Lung (tissue), 12 donors: Measurements from ENCODE around the gene GPR161. TPM values are rescaled to one million over a fixed set of nuclear protein-coding genes. Genes with fewer than 3 reads are reported as not detected.
"Not testable (repeated sequence)": the region's sequence is repeated elsewhere in the genome, so short reads cannot be mapped to it uniquely, and the experiment has no call there.

Experiments used
- ATAC-seq: fragments of 200-7000 bp; cut with Tn5 transposase; one replicate; pipeline ENCODE4 v1.9.1; 2020; ENCODE audit warnings: moderate number of reproducible peaks; ENCODE audit not compliant: insufficient read depth, low FRiP score
- DNase-seq, 3 donors: peaks; one replicate each; pipeline ENCODE4 v3.0.0-alpha.2; 2013 to 2017
- H3K27ac ChIP-seq, 2 donors: one replicate each; pipeline ENCODE4 v1.5.1; 2013; ENCODE audit warnings: mild to moderate bottlenecking in 2 of 2, moderate library complexity in 2 of 2, control low read depth in 1 of 2, inconsistent platforms in 1 of 2, low read depth in 1 of 2, low read length in 1 of 2
- H3K27me3 ChIP-seq, 3 donors: one replicate each; pipeline ENCODE4 v1.5.1; 2013; ENCODE audit warnings: low read length in 2 of 3; ENCODE audit not compliant: control insufficient read depth in 3 of 3, insufficient read depth in 3 of 3
- H3K36me3 ChIP-seq, 4 donors: one replicate each; pipeline ENCODE4 v1.5.1; 2013; ENCODE audit warnings: low read length in 4 of 4, mild to moderate bottlenecking in 1 of 4, moderate library complexity in 1 of 4; ENCODE audit not compliant: control insufficient read depth in 4 of 4, insufficient read depth in 4 of 4
- H3K4me1 ChIP-seq, 5 donors: one replicate each; pipeline ENCODE4 v1.5.1; 2013; ENCODE audit warnings: low read length in 5 of 5, mild to moderate bottlenecking in 2 of 5, moderate library complexity in 1 of 5; ENCODE audit not compliant: control insufficient read depth in 5 of 5, insufficient read depth in 5 of 5
- H3K4me3 ChIP-seq: one replicate; pipeline ENCODE4 v1.5.1; 2013; ENCODE audit warnings: mild to moderate bottlenecking, control low read depth, moderate library complexity
- H3K9ac ChIP-seq, 2 donors: one replicate each; pipeline ENCODE4 v1.5.1; 2013; ENCODE audit warnings: low read length in 2 of 2, control low read depth in 1 of 2; ENCODE audit not compliant: insufficient read depth in 1 of 2
- H3K9me3 ChIP-seq, 4 donors: one replicate each; pipeline ENCODE4 v1.5.1; 2013; ENCODE audit warnings: low read length in 3 of 4, mild to moderate bottlenecking in 1 of 4, moderate library complexity in 1 of 4; ENCODE audit not compliant: control insufficient read depth in 4 of 4, insufficient read depth in 3 of 4
- WGBS, 2 donors: extraction: QIAGEN DNeasy Blood & Tissue Kit; methylation state at CpG; one replicate each; pipeline ENCODE4 v1.1.7; 2013; 5-methylcytosine and 5-hydroxymethylcytosine counted together
- polyA plus RNA-seq, 2 donors: library from polyadenylated mRNA; stranded (reverse); fragments of 200-250 nt; gene quantifications; one replicate each; pipeline ENCODE4 v1.2.1, GENCODE V29; 2013
- total RNA-seq, 2 donors: library from RNA; depleted of rRNA in 1 of 2; stranded (reverse); fragments of >200 nt in 1 of 2; gene quantifications; one replicate each; pipeline ENCODE4 v1.2.1, GENCODE V29; 2014 to 2021
- TF ChIP-seq, protein P1 (sequence below): IDR thresholded peaks from 2 replicates; pipeline ENCODE4 v1.5.1; 2012; ENCODE audit warnings: mild to moderate bottlenecking; ENCODE audit errors: control extremely low read depth, extremely low read depth
- donor health status: control.
- donor health status: control.
- donor health status: Bipolar disorder and iron deficiency.
- donor health status: healthy.
- donor health status: DM: yes; HTN: yes; CAD: no.

The GPR161 gene
- total and polyA plus RNA-seq, 4 donors: 2.8 to 15.0 (median 5.7) TPM

DNA sequence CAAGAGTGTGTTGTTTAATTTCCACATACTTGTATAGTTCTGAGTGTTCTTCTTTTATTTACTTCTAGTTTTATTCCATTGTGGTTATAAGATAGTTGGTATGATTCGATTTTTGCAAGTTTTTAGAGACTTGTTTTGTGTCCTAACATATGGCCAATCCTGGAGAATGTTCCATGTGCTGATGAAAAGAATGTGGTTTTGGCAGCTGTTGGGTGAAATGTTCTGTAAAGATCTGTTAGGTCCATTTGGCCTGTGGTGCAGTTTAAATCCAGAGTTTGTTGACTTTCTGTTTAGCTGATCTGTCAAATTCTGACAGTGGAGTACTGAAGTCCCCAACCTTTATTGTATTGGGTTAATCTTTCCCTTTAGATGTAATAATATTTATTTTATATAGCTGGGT, 22.5 kb upstream of the GPR161 start:
- ATAC-seq: no peak
- Histone ChIP-seq H3K9ac (no peak overlapping the region), H3K4me3 (no peak overlapping the region), H3K36me3 (no peaks in the 10 kb centered on the region), H3K27me3 (no peaks in the 10 kb centered on the region), H3K27ac (no peak overlapping the region), H3K4me1 (peaks cover 0 to 5% (median 0%) of the 10 kb centered on the region in 5 donors), H3K9me3 (peaks cover 0 to 11% (median 4%) of the 10 kb centered on the region in 4 donors)
- 66 to 76% methylated on average over 1 of the region's 1 CpG for WGBS, 2 donors
- no peak for DNase-seq
- TF ChIP-seq, protein P1, sequence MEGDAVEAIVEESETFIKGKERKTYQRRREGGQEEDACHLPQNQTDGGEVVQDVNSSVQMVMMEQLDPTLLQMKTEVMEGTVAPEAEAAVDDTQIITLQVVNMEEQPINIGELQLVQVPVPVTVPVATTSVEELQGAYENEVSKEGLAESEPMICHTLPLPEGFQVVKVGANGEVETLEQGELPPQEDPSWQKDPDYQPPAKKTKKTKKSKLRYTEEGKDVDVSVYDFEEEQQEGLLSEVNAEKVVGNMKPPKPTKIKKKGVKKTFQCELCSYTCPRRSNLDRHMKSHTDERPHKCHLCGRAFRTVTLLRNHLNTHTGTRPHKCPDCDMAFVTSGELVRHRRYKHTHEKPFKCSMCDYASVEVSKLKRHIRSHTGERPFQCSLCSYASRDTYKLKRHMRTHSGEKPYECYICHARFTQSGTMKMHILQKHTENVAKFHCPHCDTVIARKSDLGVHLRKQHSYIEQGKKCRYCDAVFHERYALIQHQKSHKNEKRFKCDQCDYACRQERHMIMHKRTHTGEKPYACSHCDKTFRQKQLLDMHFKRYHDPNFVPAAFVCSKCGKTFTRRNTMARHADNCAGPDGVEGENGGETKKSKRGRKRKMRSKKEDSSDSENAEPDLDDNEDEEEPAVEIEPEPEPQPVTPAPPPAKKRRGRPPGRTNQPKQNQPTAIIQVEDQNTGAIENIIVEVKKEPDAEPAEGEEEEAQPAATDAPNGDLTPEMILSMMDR: no peak

DNA sequence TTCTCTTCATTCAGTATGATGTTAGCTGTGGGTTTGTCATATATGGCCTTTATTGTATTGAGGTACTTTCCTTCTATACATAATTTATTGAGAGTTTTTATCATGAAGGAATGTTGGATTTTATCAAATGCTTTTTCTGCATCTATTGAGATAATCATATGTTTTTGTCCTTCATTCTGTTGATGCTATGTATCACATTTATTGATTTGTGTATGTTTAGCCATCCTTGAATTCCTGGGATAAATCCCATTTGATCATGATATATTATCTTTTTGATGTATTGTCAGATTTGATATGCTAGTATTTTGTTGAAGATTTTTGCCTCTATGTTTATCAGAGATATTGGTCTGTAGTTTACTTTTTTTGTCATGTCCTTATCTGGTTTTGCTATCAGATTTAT, 20.9 kb upstream of the GPR161 start:
- no peak overlapping the region for H3K27ac ChIP-seq
- no peak overlapping the region for H3K4me3 ChIP-seq
- no peak overlapping the region for H3K9ac ChIP-seq
- DNase-seq (no peak), ATAC-seq (no peak)
- TF ChIP-seq, protein P1: no peak
- H3K36me3 ChIP-seq: no peaks in the 10 kb centered on the region
- peaks cover 0 to 11% (median 4%) of the 10 kb centered on the region in 4 donors for H3K9me3 ChIP-seq
- H3K27me3 ChIP-seq: no peaks in the 10 kb centered on the region
- peaks cover 0 to 5% (median 0%) of the 10 kb centered on the region in 5 donors for H3K4me1 ChIP-seq

DNA sequence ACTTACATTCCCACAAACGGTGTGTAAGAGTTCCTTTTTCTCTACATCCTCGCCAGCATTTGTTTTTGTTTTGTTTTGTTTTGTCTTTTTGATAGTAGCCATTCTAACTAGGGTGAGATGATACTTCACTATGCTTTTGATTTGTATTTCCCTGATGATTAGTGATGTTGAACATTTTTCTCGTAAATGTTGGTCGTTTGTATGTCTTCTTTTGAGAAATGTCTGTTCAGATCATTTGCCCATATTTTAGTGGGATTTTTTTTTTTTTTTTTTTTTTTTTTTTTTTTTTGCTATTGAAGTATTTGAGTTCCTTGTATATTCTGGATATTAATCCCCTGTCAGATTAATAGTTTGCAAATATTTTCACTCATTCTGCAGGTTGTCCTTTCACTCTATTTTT, 19.2 kb upstream of the GPR161 start:
- Histone ChIP-seq H3K36me3 (no peaks in the 10 kb centered on the region), H3K27ac (no peak overlapping the region), H3K27me3 (no peaks in the 10 kb centered on the region), H3K9ac (no peak overlapping the region), H3K4me1 (peaks cover 0 to 4% (median 0%) of the 10 kb centered on the region in 5 donors), H3K4me3 (no peak overlapping the region), H3K9me3 (peaks cover 0 to 8% (median 2%) of the 10 kb centered on the region in 4 donors)
- ATAC-seq: no peak
- no peak for DNase-seq
- TF ChIP-seq, protein P1: no peak
- 64 to 81% methylated on average over 4 of the region's 4 CpGs for WGBS, 2 donors

DNA sequence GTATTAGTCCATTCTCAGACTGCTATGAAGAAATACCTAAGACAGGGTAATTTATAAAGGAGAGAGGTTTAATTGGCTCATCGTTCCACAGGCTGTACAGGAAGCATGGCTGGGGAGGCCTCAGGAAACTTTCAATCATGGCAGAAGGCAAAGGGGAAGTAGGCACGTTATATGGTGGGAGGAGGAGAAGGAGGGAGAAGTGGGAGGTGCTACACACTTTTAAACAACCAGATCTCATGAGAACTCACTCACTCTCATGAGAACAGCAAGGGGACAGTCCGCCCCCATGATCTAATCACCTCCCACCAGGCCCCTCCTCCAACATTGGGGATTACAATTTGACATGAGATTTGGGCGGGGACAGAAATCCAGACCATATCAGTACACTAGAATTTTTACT, 18.0 kb upstream of the GPR161 start:
- not testable (repeated sequence) for ATAC-seq, DNase-seq

More for the DNA sequence above, 18.0 kb upstream of the GPR161 start:
- H3K9me3 ChIP-seq, H3K27ac ChIP-seq, H3K4me1 ChIP-seq, H3K27me3 ChIP-seq, H3K9ac ChIP-seq, H3K36me3 ChIP-seq, H3K4me3 ChIP-seq: not testable (repeated sequence)
- 53 to 60% methylated on average over 4 of the region's 4 CpGs for WGBS, 2 donors
